ENCODE measurements around the gene EPAS1. TPM values are rescaled to one million over a fixed set of nuclear protein-coding genes. Genes with fewer than 3 reads are reported as not detected.

The EPAS1 gene
- total and polyA plus RNA-seq, 2 of the 8 experiments (the other 6 are each of a cell fraction or from before 2014, with no cell fraction given) = 2.0 to 4.9 TPM

GRCh38 chr2:46273919-46274318, 23.3 kb upstream of the EPAS1 start:
- no peak overlapping the region for H2AK5ac ChIP-seq (ENCODE audit: low read depth, low read length)
- FAIRE-seq (no peak), DNase-seq (ENCODE audit: low read depth in 1 of 2, low spot score in 2 of 2) (no peak)
- H3K23me2 ChIP-seq (ENCODE audit: low read depth, low read length) = no peaks in the 10 kb centered on the region; the same call in 1 of the 2 replicates
- H3K27me3 ChIP-seq (replicated peaks in 1 of 4; ENCODE audit: control insufficient read depth in 3 of 4, extremely low read depth in 1 of 4, insufficient read depth in 3 of 4, low read length in 3 of 4) = no peaks in the 10 kb centered on the region; a peak in 1 of 7 replicates
- no peaks in the 10 kb centered on the region for H3K79me1 ChIP-seq (ENCODE audit: low read depth, low read length)
- H3K14ac ChIP-seq (ENCODE audit: insufficient read length) = no peak overlapping the region
- H3K4me1 ChIP-seq (replicated peaks in 1 of 4; ENCODE audit: control insufficient read depth in 3 of 4, insufficient read depth in 4 of 4, low read length in 3 of 4) = peaks cover 0 to 3% (median 1%) of the 10 kb centered on the region in 4 experiments; a peak in 2 of 7 replicates
- no peaks in the 10 kb centered on the region for H3K36me3 ChIP-seq (ENCODE audit: control insufficient read depth in 2 of 4, insufficient read depth in 4 of 4, low read length in 3 of 4)
- POLR2A ChIA-PET (ENCODE audit: partially characterized antibody) = no interaction called here
- no peaks in the 10 kb centered on the region for H3K9me3 ChIP-seq (ENCODE audit: insufficient read depth in 2 of 2, low read depth in 1 of 2, low read length in 1 of 2)
- H3K4me3 ChIP-seq (ENCODE audit: extremely low read depth in 1 of 4, insufficient read depth in 2 of 4, low read depth in 3 of 4, low read length in 4 of 4) = no peak overlapping the region
- no peak overlapping the region for H3K9ac ChIP-seq (replicated peaks in 1 of 4; ENCODE audit: extremely low read depth in 1 of 4, low read depth in 3 of 4, low read length in 3 of 4)
- H2BK5ac ChIP-seq (ENCODE audit: low read depth, low read length) = no peak overlapping the region
- H3K4ac ChIP-seq (replicated peaks; ENCODE audit: insufficient read length, low read depth, low read length) = no peak overlapping the region
- H2BK120ac ChIP-seq (replicated peaks; ENCODE audit: low read depth, low read length) = no peak overlapping the region
- H4K91ac ChIP-seq (replicated peaks; ENCODE audit: insufficient read length, low read length) = no peak overlapping the region
- no peak overlapping the region for H4K5ac ChIP-seq (ENCODE audit: insufficient read length, low read depth, low read length)
- H3K4me2 ChIP-seq (ENCODE audit: insufficient read depth in 1 of 2, low read depth in 2 of 2, low read length in 2 of 2) = no peak overlapping the region
- WGBS, 2 experiments (ENCODE audit: extremely low coverage in 1 of 2, insufficient coverage in 1 of 2, insufficient read length in 1 of 2, insufficient replicate concordance in 2 of 2, low coverage in 1 of 2, low lambda C conversion rate in 2 of 2, missing lambda C conversion rate in 1 of 2) = 79% methylated on average over 5 of the region's 5 CpGs; no CpG with 5 or more reads in 1 of the 2 experiments
- H3K18ac ChIP-seq (ENCODE audit: extremely low read depth, low read length) = no peak overlapping the region
- CTCF ChIA-PET (ENCODE audit: partially characterized antibody) = interaction anchor here (0.6 to 1.6 kb wide), 6 partner anchors 10 to 503 kb away, joined by 3 to 8 read pairs (median 3); no protein-coding TSS in a partner anchor
- H4K8ac ChIP-seq (ENCODE audit: extremely low read depth, insufficient read depth, low read length) = no peak overlapping the region
- H2BK12ac ChIP-seq (ENCODE audit: low read depth, low read length) = no peak overlapping the region
- H4K20me1 ChIP-seq (replicated peaks in 1 of 2; ENCODE audit: control insufficient read depth in 1 of 2, insufficient read depth in 2 of 2, low read length in 2 of 2) = peaks cover 0 to 1% of the 10 kb centered on the region in 2 experiments
- H3K79me2 ChIP-seq (ENCODE audit: control insufficient read depth in 1 of 2, insufficient read depth in 2 of 2, low read length in 2 of 2) = no peaks in the 10 kb centered on the region
- no peak overlapping the region for H3K27ac ChIP-seq (ENCODE audit: low read depth, low read length)
- H2AFZ ChIP-seq (ENCODE audit: low read length) = no peak overlapping the region
- no peak overlapping the region for H3K23ac ChIP-seq (ENCODE audit: insufficient read length)
- H2BK20ac ChIP-seq (ENCODE audit: low read length) = no peak overlapping the region
- no peak overlapping the region for H2BK15ac ChIP-seq (ENCODE audit: low read length)
- H3K56ac ChIP-seq (replicated peaks; ENCODE audit: insufficient read length, low read depth, low read length) = no peak overlapping the region
- no peak for TF ChIP-seq ZNF274 (IDR thresholded peaks at IDR 0.05; ENCODE audit: borderline replicate concordance, extremely low read depth, low read length)
- TF ChIP-seq ATF3 (IDR thresholded peaks at IDR 0.05; ENCODE audit: insufficient read depth, low read depth, low read length) = no peak
- TF ChIP-seq ASH2L (IDR thresholded peaks at IDR 0.05; ENCODE audit: low read length) = no peak
- TF ChIP-seq SIX5 (IDR thresholded peaks at IDR 0.05; ENCODE audit: low read depth, low read length) = no peak
- TF ChIP-seq POLR2AphosphoS5 (IDR thresholded peaks at IDR 0.05; ENCODE audit: low read depth, low read length) = no peak
- no peak for TF ChIP-seq NRF1 (IDR thresholded peaks at IDR 0.05; ENCODE audit: low read depth, low read length)
- TF ChIP-seq SAP30 (IDR thresholded peaks at IDR 0.05; ENCODE audit: insufficient read depth, insufficient replicate concordance, low read length) = no peak
- no peak for TF ChIP-seq RNF2 (IDR thresholded peaks at IDR 0.05; ENCODE audit: borderline replicate concordance, low read depth, low read length, missing control alignments, poor library complexity, severe bottlenecking)
- TF ChIP-seq TEAD4 (IDR thresholded peaks at IDR 0.05; ENCODE audit: low read depth, low read length) = no peak
- TF ChIP-seq ATF2 (IDR thresholded peaks at IDR 0.05; ENCODE audit: low read length) = no peak
- no peak for TF ChIP-seq BACH1 (IDR thresholded peaks at IDR 0.05; ENCODE audit: low read length)
- no peak for TF ChIP-seq TBP (IDR thresholded peaks at IDR 0.05; ENCODE audit: low read depth, low read length)
